GM20431 (cell line): ENCODE data around the gene ANAPC16.
"Not testable (repeated sequence)": the region's sequence is repeated elsewhere in the genome, so short reads cannot be mapped to it uniquely, and the experiment has no call there.

Experiments
- in situ Hi-C: fragments of 300-500 bp; cut with MseI, MboI; formaldehyde crosslinking; loops from one replicate; pipeline ENCODE4 v1.15.0; 2020; ENCODE audit warnings: low sequenced_read_pairs; ENCODE audit not compliant: unreplicated experiment

The ANAPC16 gene

GRCh38 chr10:72260239-72260975, 44.6 kb downstream of the ANAPC16 start:
- in situ Hi-C loops: no loop called here

- in situ Hi-C loops: no loop called here
Observed at GRCh38 chr10:72260976-72261783, 45.4 kb downstream of the ANAPC16 start.

GRCh38 chr10:72261784-72262404, 46.1 kb downstream of the ANAPC16 start:
- in situ Hi-C loops: no loop called here

GRCh38 chr10:72263613-72264241, 47.9 kb downstream of the ANAPC16 start:
- in situ Hi-C loops: no loop called here

- in situ Hi-C loops: no loop called here
Observed at GRCh38 chr10:72264536-72264935, 48.7 kb downstream of the ANAPC16 start.

- in situ Hi-C loops: no loop called here
Observed at GRCh38 chr10:72265508-72265907, 49.7 kb downstream of the ANAPC16 start.

- in situ Hi-C loops: no loop called here
Observed at GRCh38 chr10:72265990-72266865, 50.4 kb downstream of the ANAPC16 start.

GRCh38 chr10:72267381-72267780, 51.6 kb downstream of the ANAPC16 start:
- in situ Hi-C loops: no loop called here

GRCh38 chr10:72267819-72268399, 52.1 kb downstream of the ANAPC16 start:
- in situ Hi-C loops: no loop called here

- in situ Hi-C loops: not testable (repeated sequence)
Observed at GRCh38 chr10:72268475-72269200, 52.8 kb downstream of the ANAPC16 start.

GRCh38 chr10:72270607-72271281, 54.9 kb downstream of the ANAPC16 start:
- in situ Hi-C loops: no loop called here

- in situ Hi-C loops: no loop called here
Observed at GRCh38 chr10:72272689-72273409, 57.0 kb downstream of the ANAPC16 start.

- in situ Hi-C loops: no loop called here
Observed at GRCh38 chr10:72273410-72274212, 57.8 kb downstream of the ANAPC16 start, which contains the start of gene DDIT4. Gene DDIT4, plus strand, starts transcription at chr10:72273924. Its CDS starts 293 bp downstream, at chr10:72274217.

GRCh38 chr10:72274213-72274729, 58.5 kb downstream of the ANAPC16 start:
- in situ Hi-C loops: no loop called here

GRCh38 chr10:72274730-72275350, 59.0 kb downstream of the ANAPC16 start:
- in situ Hi-C loops: no loop called here
